OCI-LY1 (cell line): ENCODE data around the gene RIPOR2.

Experiments used
- EZH2 ChIP-seq: fragments of 200-600 bp; sonication (generic), shearing (Covaris generic); IDR thresholded peaks from 2 replicates; pipeline ENCODE4 v1.8.0; 2017; ENCODE audit warnings: borderline replicate concordance, mixed run types, mild to moderate bottlenecking, antibody characterized with exemption, low read length, moderate library complexity, mixed read lengths
- TF ChIP-seq, protein P1 (sequence below): fragments of 200-600 bp; sonication (generic), shearing (Covaris generic); IDR thresholded peaks from 2 replicates; pipeline ENCODE4 v1.5.1; 2017; ENCODE audit warnings: mild to moderate bottlenecking, antibody characterized with exemption, low read length, moderate library complexity, mixed read lengths

DNA sequence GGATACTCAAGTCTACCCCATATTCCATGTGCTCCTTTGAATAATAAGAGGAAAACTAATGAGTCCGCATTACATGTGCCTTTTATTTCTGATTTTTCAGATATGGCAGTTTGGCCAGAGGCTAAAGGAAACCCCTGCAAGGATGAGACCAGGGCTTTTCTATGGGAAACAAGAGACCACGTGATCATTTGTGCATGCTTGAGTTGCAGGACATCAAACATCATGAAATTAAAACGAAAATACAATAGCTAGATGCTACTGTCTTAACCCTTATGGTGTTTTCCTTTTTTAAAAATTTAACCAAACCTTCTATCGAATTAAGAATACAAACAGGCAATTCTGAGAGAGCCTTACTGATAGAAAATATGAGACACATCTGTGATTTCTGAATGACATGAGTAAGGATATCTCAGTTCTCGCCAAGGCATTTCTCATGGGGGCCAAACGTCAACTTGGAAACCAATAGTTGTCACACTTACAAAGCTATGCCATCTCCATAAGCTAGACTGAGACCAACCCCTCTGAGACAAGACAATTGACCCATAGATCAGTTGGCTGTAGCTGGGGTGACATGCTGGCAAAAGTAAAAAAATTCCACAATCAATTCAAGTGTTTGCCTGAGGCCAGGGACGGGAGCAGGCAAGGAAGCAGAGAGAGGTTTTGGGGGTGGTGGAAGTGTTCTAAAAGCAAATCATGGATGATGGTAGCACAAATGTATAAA lies 52.8 kb downstream of the RIPOR2 start:
- TF ChIP-seq, protein P1, sequence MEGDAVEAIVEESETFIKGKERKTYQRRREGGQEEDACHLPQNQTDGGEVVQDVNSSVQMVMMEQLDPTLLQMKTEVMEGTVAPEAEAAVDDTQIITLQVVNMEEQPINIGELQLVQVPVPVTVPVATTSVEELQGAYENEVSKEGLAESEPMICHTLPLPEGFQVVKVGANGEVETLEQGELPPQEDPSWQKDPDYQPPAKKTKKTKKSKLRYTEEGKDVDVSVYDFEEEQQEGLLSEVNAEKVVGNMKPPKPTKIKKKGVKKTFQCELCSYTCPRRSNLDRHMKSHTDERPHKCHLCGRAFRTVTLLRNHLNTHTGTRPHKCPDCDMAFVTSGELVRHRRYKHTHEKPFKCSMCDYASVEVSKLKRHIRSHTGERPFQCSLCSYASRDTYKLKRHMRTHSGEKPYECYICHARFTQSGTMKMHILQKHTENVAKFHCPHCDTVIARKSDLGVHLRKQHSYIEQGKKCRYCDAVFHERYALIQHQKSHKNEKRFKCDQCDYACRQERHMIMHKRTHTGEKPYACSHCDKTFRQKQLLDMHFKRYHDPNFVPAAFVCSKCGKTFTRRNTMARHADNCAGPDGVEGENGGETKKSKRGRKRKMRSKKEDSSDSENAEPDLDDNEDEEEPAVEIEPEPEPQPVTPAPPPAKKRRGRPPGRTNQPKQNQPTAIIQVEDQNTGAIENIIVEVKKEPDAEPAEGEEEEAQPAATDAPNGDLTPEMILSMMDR = no peak
- no peak for TF ChIP-seq EZH2
